HG02884 (cell line): Measurements from ENCODE around the gene FSCN2.

ENCODE experiments used
- ATAC-seq: cut with Tn5 transposase; IDR thresholded peaks from one replicate; pipeline ENCODE4 v1.9.1; 2021; ENCODE audit warnings: mild to moderate bottlenecking, moderate library complexity; ENCODE audit not compliant: unreplicated experiment

Gene FSCN2

GRCh38 chr17:81511804-81512561 is 16.2 kb upstream of the FSCN2 start:
- ATAC-seq: no peak

GRCh38 chr17:81512562-81513371 is 15.4 kb upstream of the FSCN2 start, which contains the start of gene ACTG1:
Gene ACTG1, minus strand, starts transcription at chr17:81512799. Its CDS starts 445 bp downstream, at chr17:81512354.
- ATAC-seq: peak; percentile 42

- no peak for ATAC-seq
These were observed 14.8 kb upstream of the FSCN2 start for GRCh38 chr17:81513372-81513752.

GRCh38 chr17:81513753-81514488 is 14.3 kb upstream of the FSCN2 start:
- no peak for ATAC-seq

GRCh38 chr17:81514489-81514738 is 13.8 kb upstream of the FSCN2 start:
- ATAC-seq: no peak

GRCh38 chr17:81514739-81515529 is 13.2 kb upstream of the FSCN2 start:
- no peak for ATAC-seq

GRCh38 chr17:81515530-81516041 is 12.6 kb upstream of the FSCN2 start:
- no peak for ATAC-seq

- ATAC-seq: no peak
These were observed 11.7 kb upstream of the FSCN2 start for GRCh38 chr17:81516439-81516838.

GRCh38 chr17:81517009-81517338 is 11.2 kb upstream of the FSCN2 start:
- no peak for ATAC-seq

GRCh38 chr17:81517339-81518112 is 10.7 kb upstream of the FSCN2 start:
- ATAC-seq: peak; percentile 37

GRCh38 chr17:81518113-81518784 is 9.9 kb upstream of the FSCN2 start:
- no peak for ATAC-seq

- no peak for ATAC-seq
These were observed 9.3 kb upstream of the FSCN2 start for GRCh38 chr17:81518785-81519283.

GRCh38 chr17:81519284-81520020 is 8.7 kb upstream of the FSCN2 start:
- ATAC-seq: no peak

GRCh38 chr17:81520021-81520901 is 7.9 kb upstream of the FSCN2 start:
- ATAC-seq: no peak

- ATAC-seq: no peak
These were observed 5.4 kb upstream of the FSCN2 start for GRCh38 chr17:81522491-81523401.

GRCh38 chr17:81523402-81524038 is 4.7 kb upstream of the FSCN2 start:
- no peak for ATAC-seq
